GM19468 (cell line): Measurements from ENCODE around the gene HCN3.
"Not testable (repeated sequence)": the region's sequence is repeated elsewhere in the genome, so short reads cannot be mapped to it uniquely, and the experiment has no call there.

Source experiments
- ATAC-seq: cut with Tn5 transposase; IDR thresholded peaks from one replicate; pipeline ENCODE4 v1.9.1; 2021; ENCODE audit warnings: mild to moderate bottlenecking, moderate library complexity, moderate number of reproducible peaks; ENCODE audit not compliant: unreplicated experiment; ENCODE audit errors: extremely low read depth

The HCN3 gene

GRCh38 chr1:155326631-155327037 is 49.4 kb downstream of the HCN3 start:
- ATAC-seq, result no peak

- ATAC-seq, result no peak
Measured at GRCh38 chr1:155327981-155328380, 50.7 kb downstream of the HCN3 start.

- not testable (repeated sequence) for ATAC-seq
Measured at GRCh38 chr1:155328856-155329255, 51.6 kb downstream of the HCN3 start.

GRCh38 chr1:155329980-155330598 is 52.8 kb downstream of the HCN3 start:
- ATAC-seq, result no peak

- ATAC-seq, result no peak
Measured at GRCh38 chr1:155334962-155335361, 57.7 kb downstream of the HCN3 start.
